ENCODE data around the gene ENDOV. TPM values are rescaled to one million over a fixed set of nuclear protein-coding genes. Genes with fewer than 3 reads are reported as not detected.
A peak's percentile ranks its signal among the peaks of the same experiment; 100 is the strongest.

ENDOV gene
- total RNA-seq, 1 donor from 2014 or later: 28.1 TPM

DNA sequence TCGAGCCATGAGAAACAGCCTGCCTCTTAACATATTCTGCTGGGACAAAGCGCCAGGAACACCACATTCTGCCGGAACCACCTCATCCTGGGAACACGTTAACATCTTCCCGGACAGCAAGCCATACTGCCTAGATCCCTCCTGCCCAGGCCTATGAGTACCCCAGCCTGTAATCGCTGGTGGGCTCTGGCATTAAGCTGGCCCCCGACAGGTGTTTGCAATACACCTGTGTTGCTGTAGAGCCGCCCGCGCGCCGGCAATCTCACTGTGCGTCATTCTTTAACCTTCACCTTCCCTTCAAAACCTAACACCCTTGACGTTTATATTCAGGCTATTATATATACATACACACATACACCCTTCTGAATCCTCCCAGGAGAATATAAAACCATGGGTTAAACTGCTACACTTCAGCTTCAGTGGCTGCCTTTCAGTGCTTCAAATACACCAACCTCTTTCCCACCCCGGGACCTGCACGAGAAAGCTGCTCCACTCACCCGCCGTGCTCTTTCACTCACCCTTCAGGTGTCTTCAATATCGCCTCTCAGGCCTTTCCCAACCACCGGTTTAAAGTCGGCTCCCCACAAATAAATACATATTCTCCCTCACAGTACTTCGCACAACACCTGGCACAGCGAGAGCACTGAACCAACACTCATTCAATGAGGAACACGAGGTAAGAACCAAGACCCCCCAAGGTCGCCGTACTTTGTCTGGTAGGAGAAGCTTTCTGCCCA lies 1.0 kb upstream of the ENDOV start:
- Mint-ChIP-seq H3K4me1 (peaks cover 26% of the 10 kb centered on the region), H3K4me3 (peak overlapping the region; percentile 89), H3K36me3 (ENCODE audit: low read depth) (peaks cover 25% of the 10 kb centered on the region), H3K27me3 (peaks cover 19% of the 10 kb centered on the region), H3K27ac (peak overlapping the region; percentile 13), H3K9me3 (no peaks in the 10 kb centered on the region)
- ATAC-seq (ENCODE audit: low read depth) (no peak), DNase-seq (no peak)
- ChIA-PET POLR2A (no interaction called here), CTCF (interaction anchor here (0.9 kb wide), 1 partner anchor 13 kb away, joined by 3 read pairs; no protein-coding TSS in a partner anchor)
- no peak for TF ChIP-seq CTCF (IDR thresholded peaks at IDR 0.05)
- intact Hi-C loops (cut with micrococcal nuclease): no loop called here

DNA sequence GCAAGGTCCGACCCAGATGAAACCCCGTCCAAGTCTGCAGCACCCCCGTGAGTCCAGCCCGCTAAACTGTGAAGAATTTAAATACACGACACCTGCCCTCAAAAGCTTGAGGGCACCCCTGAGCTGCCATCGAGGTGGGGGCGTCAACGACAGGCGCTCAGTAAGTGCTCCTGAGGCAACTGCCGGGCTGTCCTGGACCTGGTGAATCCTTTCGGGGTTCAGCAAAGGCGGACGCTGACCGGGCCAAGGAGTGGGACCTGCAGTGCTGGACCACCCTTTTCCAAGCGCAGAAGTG lies 512 bp upstream of the ENDOV start:
- H3K4me3 Mint-ChIP-seq: peak overlapping the region; percentile 89
- ATAC-seq (ENCODE audit: low read depth) (no peak), DNase-seq (no peak)
- H3K4me1 Mint-ChIP-seq: peaks cover 26% of the 10 kb centered on the region
- peaks cover 26% of the 10 kb centered on the region for H3K36me3 Mint-ChIP-seq (ENCODE audit: low read depth)
- ChIA-PET CTCF (no interaction called here), POLR2A (no interaction called here)
- H3K27ac Mint-ChIP-seq: peak overlapping the region; percentile 13
- intact Hi-C loops (cut with micrococcal nuclease): no loop called here
- H3K27me3 Mint-ChIP-seq: peaks cover 19% of the 10 kb centered on the region
- H3K9me3 Mint-ChIP-seq: no peaks in the 10 kb centered on the region
- TF ChIP-seq CTCF (IDR thresholded peaks at IDR 0.05): no peak

- Mint-ChIP-seq H3K27ac (peak overlapping the region; percentile 81), H3K36me3 (ENCODE audit: low read depth) (peaks cover 34% of the 10 kb centered on the region), H3K9me3 (no peaks in the 10 kb centered on the region), H3K27me3 (peaks cover 16% of the 10 kb centered on the region), H3K4me1 (peaks cover 26% of the 10 kb centered on the region), H3K4me3 (peak overlapping the region; percentile 89)
- ATAC-seq (ENCODE audit: low read depth) (no peak), DNase-seq (no peak)
- intact Hi-C loops (cut with micrococcal nuclease): loop anchor here (1.0 kb wide), 3 partner anchors 9 to 620 kb away; partner anchors contain the start of gene BAIAP2
- ChIA-PET POLR2A (interaction anchor here (0.7 to 2.5 kb wide), 3 partner anchors 38 to 576 kb away, joined by 3 to 24 read pairs (median 6); partner anchors contain the start of gene CHMP6), CTCF (interaction anchor here (0.9 kb wide), 1 partner anchor 11 kb away, joined by 4 read pairs; no protein-coding TSS in a partner anchor)
- no peak for TF ChIP-seq CTCF (IDR thresholded peaks at IDR 0.05)
Observed at GRCh38 chr17:80415626-80416137, 715 bp downstream of the ENDOV start.

DNA sequence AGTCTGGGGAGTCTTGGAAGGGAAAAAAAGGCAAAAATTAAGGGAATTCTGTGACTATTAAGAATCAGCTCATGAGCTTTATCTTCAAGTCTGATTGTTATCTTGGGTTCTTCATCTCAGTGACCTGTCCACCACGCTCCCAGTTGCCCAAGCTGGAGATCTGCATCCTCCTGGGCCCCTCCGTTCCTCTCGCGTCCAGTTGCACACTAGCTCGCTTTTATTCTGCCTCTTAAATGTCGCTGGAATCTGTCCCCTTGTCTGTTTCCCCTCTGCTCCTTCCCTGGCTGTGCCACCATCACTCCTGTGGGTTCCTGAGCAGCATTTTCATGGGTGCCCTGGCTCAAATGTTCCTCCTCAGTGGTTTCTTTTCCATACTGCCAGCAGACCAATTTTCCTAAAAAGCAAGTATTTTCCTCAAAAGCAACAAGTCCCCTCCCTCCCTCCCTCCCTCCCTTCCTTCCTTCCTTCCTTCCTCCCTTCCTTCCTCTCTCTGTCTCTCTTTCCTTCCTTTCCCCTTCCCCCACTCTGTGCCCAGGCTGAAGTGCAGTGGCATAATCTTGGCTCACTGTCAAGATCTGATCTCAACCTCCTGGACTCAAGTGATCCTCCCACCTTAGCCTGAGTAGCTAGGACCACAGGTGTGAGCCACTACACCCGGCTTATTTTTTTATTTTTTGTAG lies 1.4 kb downstream of the ENDOV start:
- no peak for ATAC-seq (ENCODE audit: low read depth)
- no peak for TF ChIP-seq CTCF (IDR thresholded peaks at IDR 0.05)
- no peaks in the 10 kb centered on the region for H3K9me3 Mint-ChIP-seq
- no peak for DNase-seq
- ChIA-PET CTCF (interaction anchor here (0.9 kb wide), 1 partner anchor 11 kb away, joined by 4 read pairs; no protein-coding TSS in a partner anchor), POLR2A (interaction anchor here (0.6 to 2.5 kb wide), 6 partner anchors 38 to 575 kb away, joined by 3 to 24 read pairs (median 6); partner anchors contain the start of genes CHMP6 and GAA)
- peaks cover 26% of the 10 kb centered on the region for H3K4me1 Mint-ChIP-seq
- peak overlapping the region; percentile 24 for H3K27ac Mint-ChIP-seq
- H3K4me3 Mint-ChIP-seq: peak overlapping the region; percentile 89
- H3K36me3 Mint-ChIP-seq (ENCODE audit: low read depth): peaks cover 34% of the 10 kb centered on the region
- intact Hi-C loops (cut with micrococcal nuclease): no loop called here
- H3K27me3 Mint-ChIP-seq: peaks cover 13% of the 10 kb centered on the region

DNA sequence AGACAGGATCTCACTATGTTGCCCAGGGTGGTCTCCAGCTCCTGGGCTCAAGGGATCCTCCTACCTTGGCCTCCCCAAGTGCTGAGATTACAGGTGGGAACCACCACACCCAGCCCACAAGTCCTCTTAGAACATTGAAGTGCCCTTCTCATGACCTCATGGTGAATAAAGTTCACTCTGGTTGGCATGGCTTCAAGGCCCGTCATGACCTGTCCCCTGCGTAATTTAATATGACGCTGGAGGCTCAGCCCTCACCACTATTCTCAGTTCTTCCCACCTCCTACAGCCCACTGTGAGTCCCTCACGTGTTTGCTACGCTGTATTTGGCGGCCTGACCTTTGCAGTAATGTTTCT lies 1.9 kb downstream of the ENDOV start:
- H3K9me3 Mint-ChIP-seq: no peaks in the 10 kb centered on the region
- DNase-seq (no peak), ATAC-seq (ENCODE audit: low read depth) (no peak)
- intact Hi-C loops (cut with micrococcal nuclease): no loop called here
- TF ChIP-seq CTCF (IDR thresholded peaks at IDR 0.05): no peak
- H3K27me3 Mint-ChIP-seq: peaks cover 13% of the 10 kb centered on the region
- peaks cover 34% of the 10 kb centered on the region for H3K36me3 Mint-ChIP-seq (ENCODE audit: low read depth)
- H3K4me1 Mint-ChIP-seq: peaks cover 26% of the 10 kb centered on the region
- peak overlapping the region; percentile 89 for H3K4me3 Mint-ChIP-seq
- ChIA-PET POLR2A (interaction anchor here (2.5 kb wide), 1 partner anchor 37 kb away, joined by 24 read pairs; no protein-coding TSS in a partner anchor), CTCF (no interaction called here)
- H3K27ac Mint-ChIP-seq: peak overlapping the region; percentile 24

Measured in activated B cell treated with CpG ODN at 0.5 μM for 24 hours (primary cell).